Hepatocyte (in vitro differentiated cells): ENCODE data around the gene PABPN1L. TPM values are rescaled to one million over a fixed set of nuclear protein-coding genes. Genes with fewer than 3 reads are reported as not detected.

ENCODE experiments used
- DNase-seq: peaks from one replicate; pipeline ENCODE4 v3.0.0-alpha.2; 2016; ENCODE audit warnings: low spot score
- H2AFZ ChIP-seq: fragments of 200-600 bp; sonication (generic); 2 replicates; pipeline ENCODE4 v1.6.0; 2016; ENCODE audit warnings: antibody characterized with exemption, mild to moderate bottlenecking
- H3K27ac ChIP-seq: fragments of 200-600 bp; sonication (generic); 2 replicates; pipeline ENCODE4 v1.5.1; 2016; ENCODE audit warnings: mild to moderate bottlenecking
- H3K27me3 ChIP-seq: fragments of 200-600 bp; sonication (generic); 2 replicates; pipeline ENCODE4 v1.6.1; 2016
- H3K36me3 ChIP-seq: fragments of 200-600 bp; sonication (generic); replicated peaks from 2 replicates; pipeline ENCODE4 v1.5.1; 2016; ENCODE audit warnings: low read depth; ENCODE audit not compliant: insufficient read depth
- H3K4me1 ChIP-seq: fragments of 200-600 bp; sonication (generic); 2 replicates; pipeline ENCODE4 v1.5.1; 2016; ENCODE audit warnings: mild to moderate bottlenecking, moderate library complexity; ENCODE audit not compliant: insufficient read depth
- H3K4me2 ChIP-seq: fragments of 200-600 bp; sonication (generic); 2 replicates; pipeline ENCODE4 v1.6.0; 2016
- H3K4me3 ChIP-seq: fragments of 200-600 bp; sonication (generic); 2 replicates; pipeline ENCODE4 v1.5.1; 2016; ENCODE audit warnings: mild to moderate bottlenecking
- H3K79me2 ChIP-seq: fragments of 200-600 bp; sonication (generic); 2 replicates; pipeline ENCODE4 v1.6.0; 2017; ENCODE audit warnings: mild to moderate bottlenecking
- H3K9me2 ChIP-seq: fragments of 200-600 bp; sonication (generic); replicated peaks from 2 replicates; pipeline ENCODE4 v1.6.0; 2017; ENCODE audit warnings: mild to moderate bottlenecking; ENCODE audit not compliant: insufficient read depth
- H3K9me3 ChIP-seq: fragments of 200-600 bp; sonication (generic); 2 replicates; pipeline ENCODE4 v1.5.1; 2016; ENCODE audit warnings: low read depth, mild to moderate bottlenecking
- H4K20me1 ChIP-seq: fragments of 200-600 bp; sonication (generic); 2 replicates; pipeline ENCODE4 v1.6.0; 2016; ENCODE audit warnings: mild to moderate bottlenecking; ENCODE audit not compliant: insufficient read depth, poor library complexity, severe bottlenecking
- CTCF ChIP-seq: fragments of 200-600 bp; sonication (generic); IDR thresholded peaks from 2 replicates; pipeline ENCODE4 v1.5.1; 2016; ENCODE audit warnings: antibody characterized with exemption, mild to moderate bottlenecking; ENCODE audit not compliant: poor library complexity
- EZH2 ChIP-seq: fragments of 200-600 bp; sonication (generic); IDR thresholded peaks from 2 replicates; pipeline ENCODE4 v1.6.1; 2016; ENCODE audit warnings: antibody characterized with exemption, mild to moderate bottlenecking, borderline replicate concordance
- EZH2phosphoT487 ChIP-seq: fragments of 200-600 bp; sonication (generic); IDR thresholded peaks from one replicate; pipeline ENCODE4 v1.6.1; 2018; ENCODE audit warnings: antibody characterized with exemption, mild to moderate bottlenecking, low read depth, moderate library complexity; ENCODE audit not compliant: unreplicated experiment, severe bottlenecking
- WGBS: methylation state at CpG from one replicate; pipeline ENCODE4 v1.1.6; 2016; ENCODE audit warnings: low lambda C conversion rate; ENCODE audit errors: missing lambda C conversion rate; 5-methylcytosine and 5-hydroxymethylcytosine counted together
- polyA plus RNA-seq: library from polyadenylated mRNA; unstranded; fragments of >200 nt; fragmentation: Nextera tagmentation; extraction: Ambion mirVana; gene quantifications from 2 replicates; pipeline ENCODE4 v1.2.1, GENCODE V29; 2016
- total RNA-seq: library from RNA; depleted of rRNA; stranded (reverse); fragments of >200 nt; gene quantifications from 2 replicates; pipeline ENCODE4 v1.2.3, GENCODE V29; 2014

Gene PABPN1L
- total and polyA plus RNA-seq, 2 experiments from 2014 or later = not detected

- Histone ChIP-seq H3K4me2 (no peak overlapping the region), H3K9me2 (no peaks in the 10 kb centered on the region), H4K20me1 (no peaks in the 10 kb centered on the region), H2AFZ (no peak overlapping the region), H3K4me1 (no peaks in the 10 kb centered on the region), H3K9me3 (no peaks in the 10 kb centered on the region), H3K36me3 (no peaks in the 10 kb centered on the region), H3K27ac (no peak overlapping the region), H3K4me3 (no peak overlapping the region), H3K27me3 (no peaks in the 10 kb centered on the region), H3K79me2 (no peaks in the 10 kb centered on the region)
- TF ChIP-seq EZH2phosphoT487 (no peak), EZH2 (no peak), CTCF (no peak)
- DNase-seq = no peak
- WGBS = 84% methylated on average over 26 of the region's 26 CpGs
Observed at GRCh38 chr16:88901718-88902337, 35.4 kb upstream of the PABPN1L start.

- TF ChIP-seq EZH2 = no peak
- no peak for TF ChIP-seq EZH2phosphoT487
- no peak for TF ChIP-seq CTCF
- WGBS = 96% methylated on average over 12 of the region's 12 CpGs
- no peak overlapping the region for H3K4me3 ChIP-seq
- H4K20me1 ChIP-seq = no peaks in the 10 kb centered on the region
- no peak for DNase-seq
- H3K79me2 ChIP-seq = no peaks in the 10 kb centered on the region
- H3K9me2 ChIP-seq = no peaks in the 10 kb centered on the region
- H3K9me3 ChIP-seq = no peaks in the 10 kb centered on the region
- no peaks in the 10 kb centered on the region for H3K27me3 ChIP-seq
- H3K4me1 ChIP-seq = no peaks in the 10 kb centered on the region
- H3K4me2 ChIP-seq = no peak overlapping the region
- H2AFZ ChIP-seq = no peak overlapping the region
- H3K36me3 ChIP-seq = no peaks in the 10 kb centered on the region
- no peak overlapping the region for H3K27ac ChIP-seq
Observed at GRCh38 chr16:88900662-88901052, 34.2 kb upstream of the PABPN1L start.

GRCh38 chr16:88899901-88900661, 33.6 kb upstream of the PABPN1L start:
- 91% methylated on average over 39 of the region's 41 CpGs for WGBS

More at GRCh38 chr16:88899901-88900661, 33.6 kb upstream of the PABPN1L start:
- TF ChIP-seq EZH2 = no peak
- no peak for TF ChIP-seq EZH2phosphoT487
- TF ChIP-seq CTCF = no peak
- Histone ChIP-seq H3K9me2 (no peaks in the 10 kb centered on the region), H3K27ac (no peak overlapping the region), H3K4me2 (no peak overlapping the region), H4K20me1 (no peaks in the 10 kb centered on the region), H3K4me1 (no peaks in the 10 kb centered on the region), H3K79me2 (no peaks in the 10 kb centered on the region), H3K27me3 (no peaks in the 10 kb centered on the region), H3K9me3 (no peaks in the 10 kb centered on the region), H2AFZ (no peak overlapping the region), H3K36me3 (no peaks in the 10 kb centered on the region), H3K4me3 (no peak overlapping the region)
- no peak for DNase-seq
